ENCODE results near the gene ACTN3.
"Not testable (repeated sequence)": the region's sequence is repeated elsewhere in the genome, so short reads cannot be mapped to it uniquely, and the experiment has no call there.

ACTN3 gene

DNA sequence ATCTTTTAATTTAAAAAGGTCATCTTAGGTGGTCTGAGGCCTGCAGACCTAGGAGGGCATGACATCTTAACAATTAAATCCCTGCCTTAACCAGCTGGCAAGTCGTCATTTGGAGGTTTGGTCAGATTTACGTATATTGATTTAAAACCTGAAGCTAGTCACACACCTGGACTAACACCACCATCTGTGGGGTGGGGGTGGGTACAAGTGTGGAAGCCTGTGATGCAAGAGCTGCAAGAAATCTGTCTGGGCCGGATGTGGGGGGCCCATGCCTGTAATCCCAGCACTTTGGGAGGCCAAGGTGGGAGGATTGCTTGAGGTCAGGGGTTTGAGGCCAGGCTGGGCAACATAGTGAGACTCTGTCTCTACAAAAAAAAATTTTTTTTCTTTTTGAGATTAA lies 34.6 kb downstream of the ACTN3 start:
- H3K4me3 ChIP-seq (ENCODE audit: control insufficient read depth, low read depth, low read length) = no peak overlapping the region
- TF ChIP-seq, protein P1, sequence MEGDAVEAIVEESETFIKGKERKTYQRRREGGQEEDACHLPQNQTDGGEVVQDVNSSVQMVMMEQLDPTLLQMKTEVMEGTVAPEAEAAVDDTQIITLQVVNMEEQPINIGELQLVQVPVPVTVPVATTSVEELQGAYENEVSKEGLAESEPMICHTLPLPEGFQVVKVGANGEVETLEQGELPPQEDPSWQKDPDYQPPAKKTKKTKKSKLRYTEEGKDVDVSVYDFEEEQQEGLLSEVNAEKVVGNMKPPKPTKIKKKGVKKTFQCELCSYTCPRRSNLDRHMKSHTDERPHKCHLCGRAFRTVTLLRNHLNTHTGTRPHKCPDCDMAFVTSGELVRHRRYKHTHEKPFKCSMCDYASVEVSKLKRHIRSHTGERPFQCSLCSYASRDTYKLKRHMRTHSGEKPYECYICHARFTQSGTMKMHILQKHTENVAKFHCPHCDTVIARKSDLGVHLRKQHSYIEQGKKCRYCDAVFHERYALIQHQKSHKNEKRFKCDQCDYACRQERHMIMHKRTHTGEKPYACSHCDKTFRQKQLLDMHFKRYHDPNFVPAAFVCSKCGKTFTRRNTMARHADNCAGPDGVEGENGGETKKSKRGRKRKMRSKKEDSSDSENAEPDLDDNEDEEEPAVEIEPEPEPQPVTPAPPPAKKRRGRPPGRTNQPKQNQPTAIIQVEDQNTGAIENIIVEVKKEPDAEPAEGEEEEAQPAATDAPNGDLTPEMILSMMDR (IDR thresholded peaks at IDR 0.05; ENCODE audit: control insufficient read depth, insufficient read depth, low read depth, low read length, missing control alignments) = no peak
- no peak for DNase-seq (ENCODE audit: low read depth)

DNA sequence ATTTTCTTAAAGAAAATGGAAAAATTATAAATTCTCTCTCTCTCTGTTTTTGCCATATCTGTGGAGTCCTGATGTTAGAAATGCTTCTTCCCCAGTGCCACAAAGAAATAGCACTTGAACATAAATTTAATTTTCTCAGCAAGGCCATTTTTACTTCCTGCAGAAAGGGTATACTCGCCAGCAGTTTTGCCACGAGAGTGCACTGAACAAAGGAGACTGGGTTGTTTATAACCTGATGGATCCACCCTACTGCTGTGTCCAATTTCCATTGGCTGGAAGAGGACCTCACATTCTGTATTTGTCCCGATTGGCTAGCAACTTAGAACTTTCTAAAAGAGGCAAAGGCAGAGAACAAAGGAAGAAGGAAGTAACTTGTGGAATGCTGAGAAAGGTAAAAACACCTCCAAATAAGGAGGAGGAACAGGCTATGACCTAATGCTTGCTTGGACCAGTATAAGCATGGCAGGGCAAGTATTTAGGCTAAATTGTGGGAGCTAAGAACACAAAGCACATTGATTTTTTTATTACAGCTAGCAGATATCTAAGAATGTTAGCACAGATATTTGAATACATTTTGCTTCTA lies 36.0 kb downstream of the ACTN3 start:
- H3K4me3 ChIP-seq (ENCODE audit: control insufficient read depth, low read depth, low read length); DNase-seq (ENCODE audit: low read depth): not testable (repeated sequence)

DNA sequence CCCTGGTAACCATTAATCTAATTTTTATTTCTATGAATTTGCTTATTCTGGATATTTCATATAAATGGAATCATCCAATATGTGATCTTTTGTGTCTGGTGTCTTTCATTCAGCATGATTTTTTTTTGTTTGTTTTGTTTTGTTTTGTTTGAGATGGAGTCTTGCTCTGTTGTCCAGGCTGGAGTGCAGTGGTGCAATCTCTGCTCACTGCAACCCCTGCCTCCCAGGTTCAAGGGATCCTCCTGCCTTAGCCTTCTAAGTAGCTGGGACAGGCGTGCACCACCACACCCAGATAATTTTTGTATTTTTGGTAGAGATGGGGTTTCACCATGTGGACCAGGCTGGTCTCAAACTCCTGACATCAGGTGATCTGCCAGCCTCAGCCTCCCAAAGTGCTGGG lies 38.7 kb downstream of the ACTN3 start:
- H3K4me3 ChIP-seq (ENCODE audit: control insufficient read depth, low read depth, low read length); DNase-seq (ENCODE audit: low read depth): not testable (repeated sequence)

DNA sequence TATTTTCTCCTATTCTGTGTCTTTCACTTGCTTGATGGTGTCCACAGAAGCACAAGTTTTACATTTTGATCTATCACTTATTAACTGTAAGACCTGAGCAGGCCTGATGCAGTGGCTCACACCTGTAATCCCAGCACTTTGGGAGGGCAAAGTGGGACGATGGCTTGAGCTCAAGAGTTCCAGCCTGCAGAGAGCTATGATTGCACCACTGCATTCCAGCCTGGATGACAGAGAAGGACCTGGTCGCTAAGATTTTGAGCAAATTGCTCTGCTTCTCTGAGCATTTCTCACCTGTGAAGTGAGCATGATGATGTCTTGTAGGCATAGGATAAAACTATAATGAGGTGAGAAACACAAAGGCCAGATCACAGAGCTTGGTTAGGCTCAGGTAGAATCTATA lies 39.4 kb downstream of the ACTN3 start:
- DNase-seq (ENCODE audit: low read depth) = no peak
- no peak overlapping the region for H3K4me3 ChIP-seq (ENCODE audit: control insufficient read depth, low read depth, low read length)
- TF ChIP-seq, protein P1 (IDR thresholded peaks at IDR 0.05; ENCODE audit: control insufficient read depth, insufficient read depth, low read depth, low read length, missing control alignments) = no peak

DNA sequence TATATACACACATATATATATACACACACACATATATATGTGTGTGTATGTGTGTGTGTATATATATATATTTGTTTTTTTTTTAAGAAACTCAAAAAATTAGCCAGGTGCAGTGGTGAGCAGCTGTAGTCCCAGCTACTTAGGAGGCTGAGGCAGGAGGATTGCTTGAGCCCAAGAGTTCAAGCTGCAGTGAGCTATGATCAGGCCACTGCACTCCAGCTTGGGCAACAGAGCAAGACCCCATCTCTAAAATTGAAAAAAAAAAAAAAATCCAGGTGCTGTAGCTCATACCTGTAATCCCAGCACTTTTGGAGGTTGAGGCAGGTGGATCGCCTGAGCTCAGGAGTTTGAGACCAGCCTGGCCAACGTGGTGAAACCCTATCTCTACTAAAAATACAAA lies 42.6 kb downstream of the ACTN3 start:
- not testable (repeated sequence) for DNase-seq (ENCODE audit: low read depth); H3K4me3 ChIP-seq (ENCODE audit: control insufficient read depth, low read depth, low read length)

DNA sequence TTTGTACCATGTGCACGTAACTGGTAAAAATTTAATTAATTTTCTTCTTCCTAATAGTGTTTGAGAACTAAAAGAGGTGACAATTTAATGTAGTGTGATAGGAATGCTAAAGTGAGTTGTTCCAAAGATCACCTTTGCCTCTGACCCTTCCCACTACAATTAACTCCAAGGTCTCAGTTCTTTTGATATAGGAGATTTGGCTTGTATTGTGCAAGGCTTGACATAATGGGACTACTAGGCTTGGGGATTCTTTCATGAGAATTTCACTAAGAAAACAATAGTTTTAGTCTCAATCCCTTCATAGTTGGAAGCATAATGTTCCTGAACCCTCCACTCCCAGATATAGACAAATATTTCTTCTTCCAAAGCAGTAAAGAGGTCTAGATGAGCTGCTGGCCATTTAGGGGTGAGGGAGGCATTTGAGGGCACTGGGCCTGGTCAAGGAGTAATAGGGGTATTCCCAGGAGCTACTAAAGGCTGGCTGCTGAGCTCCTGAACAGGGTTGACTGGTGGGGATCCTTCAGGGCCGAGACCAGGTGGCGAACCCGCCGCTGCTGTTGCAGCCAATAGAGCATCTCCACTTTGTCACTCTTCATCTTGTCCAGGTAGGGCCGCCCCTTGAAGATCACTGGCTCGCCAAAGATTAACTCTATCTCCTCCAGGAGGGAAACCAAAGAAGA lies 43.4 kb downstream of the ACTN3 start:
- no peak for DNase-seq (ENCODE audit: low read depth)
- H3K4me3 ChIP-seq (ENCODE audit: control insufficient read depth, low read depth, low read length) = no peak overlapping the region
- TF ChIP-seq, protein P1 (IDR thresholded peaks at IDR 0.05; ENCODE audit: control insufficient read depth, insufficient read depth, low read depth, low read length, missing control alignments) = no peak

DNA sequence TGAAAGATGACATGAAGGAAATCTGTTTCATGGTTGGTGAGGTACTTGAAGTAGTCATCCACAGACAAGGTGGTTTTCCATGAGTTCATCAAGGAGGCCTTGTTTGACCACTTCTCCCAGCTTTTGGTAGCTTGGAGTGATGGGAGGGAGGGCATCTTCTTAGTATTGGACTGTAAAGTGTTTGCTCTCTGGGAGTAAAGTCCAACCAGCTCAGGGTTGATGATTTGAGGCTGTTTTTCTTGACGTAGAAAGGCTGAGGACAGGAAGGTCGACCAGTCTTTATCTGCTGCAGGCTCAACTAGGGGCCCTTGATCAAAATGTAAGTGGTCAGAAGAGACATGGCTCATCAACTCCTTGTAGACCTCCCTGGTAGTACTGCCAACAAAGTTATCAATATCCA lies 44.5 kb downstream of the ACTN3 start:
- TF ChIP-seq, protein P1 (IDR thresholded peaks at IDR 0.05; ENCODE audit: control insufficient read depth, insufficient read depth, low read depth, low read length, missing control alignments) = no peak
- H3K4me3 ChIP-seq (ENCODE audit: control insufficient read depth, low read depth, low read length) = no peak overlapping the region
- DNase-seq (ENCODE audit: low read depth) = no peak

DNA sequence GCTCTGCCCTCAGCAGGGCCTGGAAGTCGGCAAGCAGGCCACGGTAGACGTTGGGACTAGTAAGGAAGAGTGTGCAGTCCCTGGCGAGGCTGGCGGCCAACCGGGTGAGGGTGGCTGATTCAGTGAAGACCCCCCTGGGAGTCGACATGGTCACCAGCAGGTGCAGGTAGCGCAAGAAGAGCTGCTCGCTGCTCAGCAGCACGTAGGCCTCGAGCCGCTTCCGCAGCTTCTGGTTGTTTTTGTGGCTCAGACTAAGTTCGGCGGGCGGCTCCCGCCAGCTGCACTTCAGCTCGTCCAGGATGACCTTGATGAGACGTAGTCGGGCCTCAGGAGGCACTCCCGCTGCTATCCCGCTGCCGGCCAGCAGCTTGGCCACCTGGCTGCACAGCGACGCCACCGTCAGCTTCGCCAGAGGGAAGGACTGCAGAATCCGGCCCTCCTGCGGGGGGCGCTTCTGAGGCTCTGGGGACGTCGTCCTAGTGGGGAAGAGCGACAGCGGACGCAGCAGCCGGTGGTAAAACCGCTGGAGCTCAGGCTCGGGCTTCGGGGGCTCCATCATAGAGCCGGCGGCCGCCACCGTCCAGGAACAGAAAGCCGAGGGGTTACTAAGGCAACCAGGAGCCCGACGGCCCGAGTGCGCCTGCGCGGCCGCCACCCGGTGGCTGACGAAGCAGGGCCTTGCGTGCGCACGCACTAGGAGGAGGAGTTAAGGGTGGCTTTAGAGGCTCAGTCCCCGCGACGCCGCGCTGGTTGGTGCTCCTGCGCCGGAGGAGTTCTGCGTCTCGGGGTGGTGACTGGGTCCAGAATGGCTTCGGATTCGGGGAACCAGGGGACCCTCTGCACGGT lies 46.0 kb downstream of the ACTN3 start, which contains the start of the genes CCDC87 and CCS:
Gene CCDC87 (minus strand): TSS at position 607 of the 846 bp plus-strand sequence. CDS start 48 bp downstream, at position 559.
Gene CCS (plus strand): TSS at position 729 of the 846 bp plus-strand sequence. CDS start 77 bp downstream, at position 806.
- TF ChIP-seq, protein P1 (IDR thresholded peaks at IDR 0.05; ENCODE audit: control insufficient read depth, insufficient read depth, low read depth, low read length, missing control alignments) = peak; percentile 74
- peak within 1 kb of the TSS; percentile 63 for H3K4me3 ChIP-seq (ENCODE audit: control insufficient read depth, low read depth, low read length)
- peak; percentile 73 for DNase-seq (ENCODE audit: low read depth)

Data from AG09309 (cell line).